NCI-H524 treated with DMSO at 0.1 percent for 48 hours (cell line): ENCODE results near the gene MED10.

ENCODE experiments used
- DNase-seq: peaks from one replicate; lab custom pipeline; 2025; lab: John Stamatoyannopoulos, UW

Gene MED10

DNA sequence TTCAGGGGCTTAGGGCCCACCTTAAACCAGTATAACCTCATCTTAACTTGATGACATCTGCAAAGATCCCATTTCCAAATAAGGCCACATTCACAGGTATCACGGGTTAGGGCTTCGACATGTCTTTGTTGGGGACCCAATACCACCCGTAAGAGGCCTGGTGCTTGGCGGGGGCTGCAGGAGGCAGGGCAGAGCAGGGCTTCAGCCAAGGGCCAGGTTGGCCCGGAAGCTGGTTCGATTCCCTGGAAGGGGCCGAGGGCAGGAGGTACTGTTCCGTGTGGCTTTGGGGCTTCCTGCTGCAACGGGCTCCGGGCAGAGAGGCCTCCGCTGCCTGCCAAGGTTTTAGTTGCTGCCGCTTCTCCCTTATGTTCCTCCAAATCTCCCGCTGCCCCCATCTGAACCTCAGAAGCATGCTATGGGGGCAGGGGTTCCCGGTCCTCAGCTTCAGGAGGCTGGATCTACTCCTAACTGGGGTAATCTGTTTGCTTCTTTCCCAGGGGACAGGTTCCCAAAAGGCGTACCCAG, 29.8 kb downstream of the MED10 start:
- DNase-seq, result no peak

DNA sequence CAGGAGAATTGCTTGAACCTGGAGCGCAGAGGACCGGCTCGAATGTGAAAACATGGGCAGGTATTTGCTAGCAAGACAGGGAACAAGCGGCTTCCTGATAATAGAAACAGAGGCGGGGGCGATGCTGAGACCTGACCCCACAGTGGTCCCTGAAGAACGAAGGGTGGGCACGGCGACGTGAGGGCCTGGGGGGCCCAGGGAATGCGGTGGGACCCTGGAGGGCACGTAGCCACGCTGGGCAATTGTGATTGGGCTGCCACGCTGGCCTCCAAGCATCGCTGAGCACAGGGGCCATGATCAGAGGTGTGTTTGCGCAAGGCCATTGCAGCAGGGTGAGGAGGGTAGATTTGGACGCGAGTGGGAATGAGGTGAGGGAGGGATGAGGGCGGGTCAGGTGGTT, 30.7 kb downstream of the MED10 start:
- no peak for DNase-seq

DNA sequence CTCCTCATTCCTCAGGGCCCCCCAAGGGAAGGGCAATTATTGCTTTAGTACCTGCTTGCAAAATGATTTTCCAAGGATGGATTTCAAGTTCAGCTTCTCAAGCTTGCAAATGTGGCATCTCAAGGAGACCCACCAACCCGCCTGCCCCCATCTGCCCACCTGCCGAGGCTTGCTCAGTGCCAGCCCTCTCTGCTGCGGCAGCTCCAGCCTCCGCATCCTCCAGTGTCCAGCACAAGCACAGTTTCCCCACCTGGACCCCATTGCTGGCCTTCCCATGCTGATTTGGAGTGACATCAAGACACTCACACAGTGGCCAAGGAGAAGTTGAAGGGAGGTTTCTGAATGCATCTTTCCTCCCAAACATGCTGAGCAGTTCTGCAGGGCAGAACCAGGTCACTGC, 31.2 kb downstream of the MED10 start:
- no peak for DNase-seq

DNA sequence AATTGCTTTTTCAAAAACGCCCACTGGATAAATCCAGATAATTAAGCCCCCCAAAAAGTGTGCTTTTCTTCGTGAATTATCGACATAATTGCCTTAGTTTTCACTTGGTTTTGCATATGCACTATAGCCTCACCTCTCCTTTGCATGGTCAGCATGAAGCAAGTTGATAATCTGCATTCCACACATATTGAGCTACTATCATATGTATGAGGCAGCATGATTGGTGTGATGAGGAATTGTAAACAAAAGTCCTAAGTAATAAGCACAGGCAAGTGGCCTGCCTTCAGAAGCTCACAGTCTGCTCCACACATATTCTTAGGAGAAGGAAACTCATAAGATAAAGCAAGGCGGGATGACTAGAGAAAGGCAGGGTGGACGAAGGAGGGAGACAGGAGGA, 33.8 kb downstream of the MED10 start:
- DNase-seq, result no peak

DNA sequence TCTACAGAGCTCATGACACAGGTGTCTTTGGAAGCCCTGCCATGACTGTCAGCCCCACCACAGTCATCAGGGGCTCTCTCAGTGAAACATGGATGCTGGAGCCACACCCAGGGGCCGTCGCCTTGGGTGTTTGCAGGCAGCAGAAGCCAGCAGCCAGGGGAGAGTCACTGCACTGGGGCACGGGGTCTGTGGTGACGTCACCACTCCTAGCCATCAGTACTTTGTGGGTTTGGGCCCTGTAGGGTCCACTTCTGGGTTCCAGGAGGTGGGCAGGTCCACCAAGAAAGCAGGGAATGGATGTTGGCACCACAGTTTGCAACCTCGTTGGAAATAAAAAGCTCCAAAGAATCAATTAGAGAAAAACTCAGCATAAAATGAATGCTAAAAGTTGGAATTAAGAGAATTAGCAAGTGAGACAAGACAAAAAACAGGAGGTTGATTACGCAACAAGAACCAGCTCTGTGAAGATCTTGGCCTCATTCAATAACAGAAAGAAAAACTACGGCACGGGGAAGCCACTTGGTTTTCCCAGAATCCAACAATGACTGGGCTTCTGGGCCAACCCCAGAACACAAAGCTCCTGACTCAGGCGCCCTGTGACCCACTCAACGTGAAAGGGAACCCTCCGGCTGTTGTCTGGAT, 34.3 kb downstream of the MED10 start:
- DNase-seq, result no peak

DNA sequence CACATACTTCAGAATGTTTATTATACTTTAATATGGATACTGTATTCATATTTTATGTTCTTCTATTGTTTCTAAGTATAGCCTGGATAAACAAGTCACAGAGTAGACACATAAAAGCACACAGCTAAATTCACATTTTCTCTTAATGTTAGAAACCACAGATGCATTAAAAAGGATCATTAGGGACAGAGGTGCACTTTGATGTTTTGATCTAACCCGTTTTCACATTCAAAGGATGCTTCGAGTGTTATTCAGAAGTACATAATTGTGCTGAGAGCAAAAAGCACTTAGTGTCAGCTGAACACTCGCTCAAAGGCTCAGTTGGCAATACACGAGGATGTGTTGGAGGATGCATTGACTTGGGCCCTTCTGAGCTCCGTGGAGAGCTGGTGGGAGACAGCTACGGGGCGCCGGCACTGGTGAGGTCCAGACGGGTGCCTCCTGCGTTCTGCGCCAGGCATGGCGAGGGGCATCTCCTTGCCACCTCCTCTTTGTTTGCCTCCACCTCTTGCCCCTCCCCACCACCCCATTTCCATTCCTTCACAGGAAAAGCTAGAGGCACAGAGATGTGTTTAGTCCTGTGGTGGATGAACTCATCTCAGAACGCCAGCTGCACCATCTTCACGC, 35.5 kb downstream of the MED10 start:
- DNase-seq, result no peak

DNA sequence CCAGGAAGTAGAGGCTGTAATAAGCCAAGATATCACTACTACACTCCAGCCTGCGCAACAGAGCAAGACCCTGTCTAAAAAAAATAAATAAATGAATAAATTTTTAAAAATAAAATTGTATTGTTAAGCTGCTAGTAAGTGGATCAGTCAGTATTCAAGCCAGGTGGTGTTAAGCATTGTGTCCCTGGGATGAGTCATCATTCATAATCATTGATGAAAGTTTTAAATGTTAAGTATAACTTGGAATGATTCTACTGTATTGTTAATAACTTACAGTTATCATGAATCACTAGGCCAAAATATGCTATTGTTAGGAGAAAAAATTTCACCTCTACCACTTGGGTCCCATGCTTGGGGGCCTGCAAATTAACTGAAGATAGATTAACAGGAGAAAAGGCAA, 38.2 kb downstream of the MED10 start:
- no peak for DNase-seq

DNA sequence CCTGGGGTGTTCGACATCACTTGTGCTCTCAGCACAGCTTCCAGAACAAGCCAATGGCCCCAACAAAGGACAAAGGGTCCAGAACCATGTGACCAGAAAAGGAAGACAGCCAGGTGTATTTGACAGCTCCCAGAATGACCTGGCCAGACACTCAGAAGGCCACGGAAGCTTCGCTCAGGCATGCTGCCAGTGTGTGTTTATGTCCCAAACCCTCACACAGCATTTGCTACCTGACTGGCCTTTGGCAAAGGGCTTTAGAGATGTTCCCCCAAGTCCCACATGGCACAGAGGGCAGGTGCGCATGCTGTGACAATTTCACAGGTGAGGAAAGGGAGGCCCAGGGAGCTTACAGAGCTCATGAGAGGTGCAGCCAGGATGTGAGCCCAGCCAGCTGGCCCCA, 39.5 kb downstream of the MED10 start:
- no peak for DNase-seq

DNA sequence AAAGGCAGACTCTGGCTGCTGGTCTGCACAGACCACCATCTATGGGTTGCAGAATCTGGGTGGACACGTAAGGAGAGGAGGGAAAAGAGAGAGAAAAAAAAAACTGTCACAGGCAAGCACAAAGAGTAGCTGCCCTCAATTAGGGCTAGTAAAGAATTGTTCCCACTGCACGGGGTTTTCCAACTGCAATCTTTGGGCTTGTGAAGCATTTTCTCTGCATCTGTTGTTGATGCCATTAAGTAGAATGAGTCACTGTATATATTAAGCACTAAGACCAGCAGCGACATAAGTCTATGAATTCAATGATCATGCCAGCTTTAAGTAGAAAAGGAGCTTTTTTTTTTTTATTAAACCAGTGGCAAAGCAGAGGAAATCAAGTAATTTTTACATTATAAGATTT, 40.2 kb downstream of the MED10 start:
- no peak for DNase-seq

DNA sequence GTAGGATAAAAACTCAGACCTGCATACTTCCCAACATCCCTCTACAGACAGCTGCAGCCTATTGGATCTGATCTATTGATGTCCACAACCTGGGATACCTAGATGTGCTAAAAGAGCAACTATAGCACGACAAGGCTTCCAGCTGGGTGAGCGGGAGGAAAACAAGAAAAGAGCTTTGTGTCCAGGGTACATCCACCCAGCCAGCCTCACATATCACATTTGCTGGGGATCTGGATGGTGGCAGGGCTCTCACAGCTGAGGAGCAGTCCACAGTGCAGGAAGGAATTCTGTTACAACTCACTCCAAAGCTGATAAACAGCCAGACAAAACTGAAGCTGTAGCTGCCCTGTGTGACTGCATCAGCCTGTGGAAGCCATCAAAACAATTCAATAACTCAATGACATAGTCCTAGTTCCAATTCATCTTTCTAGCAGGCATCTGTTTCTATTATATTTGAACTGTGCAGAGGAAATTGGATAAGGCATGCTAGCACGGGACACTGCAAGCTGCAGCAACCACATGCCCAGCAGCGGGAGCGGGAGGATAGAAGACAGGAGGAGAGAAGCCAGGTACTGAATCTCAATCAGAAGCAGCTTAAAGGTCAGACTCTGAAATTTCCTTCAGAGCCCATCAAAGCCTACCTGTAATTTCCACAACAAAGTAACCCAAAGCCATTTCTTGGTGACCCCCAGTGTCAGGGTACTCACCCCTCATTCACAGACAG, 45.0 kb downstream of the MED10 start:
- DNase-seq, result no peak

DNA sequence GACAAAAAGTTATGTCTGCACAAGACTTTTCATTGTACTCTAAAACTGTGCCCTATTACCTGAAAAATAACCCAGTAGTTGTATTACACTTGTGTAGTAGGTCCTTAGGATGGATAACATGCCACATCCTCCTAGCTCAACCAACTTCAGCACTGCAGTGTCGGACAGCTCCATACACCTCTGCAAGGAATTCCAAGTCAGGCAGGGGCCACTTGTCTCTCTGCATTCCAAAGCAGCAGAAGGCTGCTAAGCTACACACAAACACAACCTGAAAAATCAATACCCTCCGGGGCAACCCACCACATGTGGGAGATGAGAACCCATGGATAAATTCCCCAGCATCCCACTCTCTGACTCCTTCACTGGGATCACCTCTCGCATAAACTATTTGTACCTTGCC, 50.2 kb downstream of the MED10 start:
- DNase-seq, result no peak

DNA sequence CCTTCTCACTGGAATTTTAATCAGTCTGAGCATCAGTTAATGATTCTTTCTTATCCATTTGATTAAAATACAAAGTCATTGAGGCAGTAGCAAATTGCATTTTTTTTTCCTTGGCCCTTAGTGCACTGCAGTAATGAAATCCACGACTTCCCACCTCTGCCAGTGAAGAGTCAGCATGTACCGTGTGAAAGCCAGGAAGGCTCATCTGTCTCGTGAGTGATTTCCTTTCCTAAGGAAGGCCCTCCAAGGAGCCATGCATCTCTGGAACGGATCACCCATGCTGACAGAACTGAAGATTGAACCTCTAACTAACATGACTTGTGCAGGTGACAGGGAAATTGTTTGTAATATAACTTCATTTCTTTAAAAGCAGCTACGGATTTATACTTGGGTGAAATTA, 51.6 kb downstream of the MED10 start:
- no peak for DNase-seq

DNA sequence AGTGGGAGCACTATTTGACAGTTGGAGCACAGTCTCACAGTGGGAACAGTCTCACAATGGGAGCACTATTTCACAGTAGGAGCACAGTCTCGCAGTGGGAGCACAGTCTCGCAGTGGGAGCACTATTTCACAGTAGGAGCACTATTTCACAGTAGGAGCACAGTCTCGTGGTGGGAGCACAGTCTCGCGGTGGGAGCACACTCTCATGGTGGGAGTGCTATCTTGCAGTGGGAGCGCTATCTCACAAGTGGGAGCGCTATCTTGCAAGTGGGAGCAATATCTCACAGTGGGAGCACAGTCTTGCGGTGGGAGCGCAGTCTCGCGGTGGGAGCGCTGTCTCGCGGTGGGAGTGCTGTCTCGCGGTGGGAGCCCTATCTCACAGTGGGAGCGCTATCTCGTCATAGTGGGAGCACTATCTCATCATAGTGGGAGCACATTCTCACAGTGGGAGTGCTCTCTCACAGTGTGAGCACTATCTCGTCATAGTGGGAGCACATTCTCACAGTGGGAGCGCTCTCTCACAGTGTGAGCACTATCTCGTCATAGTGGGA, 56.1 kb downstream of the MED10 start:
- no peak for DNase-seq
